ENCODE data around the gene TRIM46. TPM values are rescaled to one million over a fixed set of nuclear protein-coding genes. Genes with fewer than 3 reads are reported as not detected.
A peak's percentile ranks its signal among the peaks of the same experiment; 100 is the strongest.
"Not testable (repeated sequence)": the region's sequence is repeated elsewhere in the genome, so short reads cannot be mapped to it uniquely, and the experiment has no call there.

TRIM46 gene
- total RNA-seq, 6 donors from 2014 or later, result 0.30 to 0.64 (median 0.57) TPM; not detected in 3

- Histone ChIP-seq H3K4me1 (peaks cover 11 to 25% (median 16%) of the 10 kb centered on the region in 4 donors), H3K4me3 (peak overlapping the region in 3 of 4 donors; percentile 23 to 50 (median 40)), H3K27ac (peak overlapping the region; percentile 44 to 84 (median 74)), H3K36me3 (no peaks in the 10 kb centered on the region), H3K27me3 (no peaks in the 10 kb centered on the region), H3K9me3 (no peaks in the 10 kb centered on the region)
- TF ChIP-seq POLR2A (IDR thresholded peaks at IDR 0.05) (no peak), CTCF (IDR thresholded peaks at IDR 0.05) (peak in 1 of 6 experiments; percentile 22)
- no peak for DNase-seq
- WGBS, 2 donors, result 58 to 61% methylated on average over 7 to 14 of the region's 14 CpGs
- peak; percentile 22 to 48 for ATAC-seq (ENCODE audit: low FRiP score in 2 of 2)
Observed at GRCh38 chr1:155186794-155187455, 13.3 kb downstream of the TRIM46 start.

- DNase-seq, result no peak
- no peaks in the 10 kb centered on the region for H3K9me3 ChIP-seq
- TF ChIP-seq POLR2AphosphoS5 (IDR thresholded peaks at IDR 0.05) (no peak), CTCF (IDR thresholded peaks at IDR 0.05) (peak in 1 of 6 experiments; percentile 1), POLR2A (IDR thresholded peaks at IDR 0.05) (peak in 1 of 4 donors; percentile 40)
- H3K27ac ChIP-seq, result peak overlapping the region; percentile 44 to 84 (median 74)
- H3K36me3 ChIP-seq, result no peaks in the 10 kb centered on the region
- 66 to 93% methylated on average over 3 to 16 of the region's 16 CpGs for WGBS, 2 donors
- ATAC-seq (ENCODE audit: low FRiP score in 2 of 2), result peak in 1 of 2 donors; percentile 5
- no peaks in the 10 kb centered on the region for H3K27me3 ChIP-seq
- H3K4me3 ChIP-seq, result peak overlapping the region in 3 of 4 donors; percentile 23 to 50 (median 40)
- H3K4me1 ChIP-seq, result peaks cover 11 to 26% (median 16%) of the 10 kb centered on the region in 4 donors
Observed at GRCh38 chr1:155187456-155187891, 13.8 kb downstream of the TRIM46 start.

- DNase-seq (no peak), ATAC-seq (ENCODE audit: low FRiP score in 2 of 2) (no peak)
- peak overlapping the region in 3 of 4 donors; percentile 23 to 50 (median 40) for H3K4me3 ChIP-seq
Observed at GRCh38 chr1:155188268-155188667, 14.6 kb downstream of the TRIM46 start.

GRCh38 chr1:155189926-155190325 is 16.3 kb downstream of the TRIM46 start:
- whole genome bisulfite sequencing, 2 donors, result 65% methylated on average over 13 of the region's 45 CpGs; no CpG with 5 or more reads in 1 of the 2 donors
- DNase-seq, result peak in 1 of 2 donors; percentile 87
- H3K4me1 ChIP-seq, result peaks cover 29 to 47% (median 35%) of the 10 kb centered on the region in 4 donors
- H3K27me3 ChIP-seq; ATAC-seq (ENCODE audit: low FRiP score in 2 of 2); H3K9me3 ChIP-seq; H3K36me3 ChIP-seq: not testable (repeated sequence)
- peak overlapping the region in 3 of 4 donors; percentile 32 to 48 (median 44) for H3K4me3 ChIP-seq
- H3K27ac ChIP-seq, result peak overlapping the region in 2 of 4 donors; percentile 77 to 81

More at GRCh38 chr1:155188268-155188667, 14.6 kb downstream of the TRIM46 start:
- peaks cover 17 to 34% (median 22%) of the 10 kb centered on the region in 4 donors for H3K4me1 ChIP-seq
- 71 to 83% methylated on average over 7 to 9 of the region's 14 CpGs for WGBS, 2 donors
- TF ChIP-seq EP300 (IDR thresholded peaks at IDR 0.05) (no peak), POLR2A (IDR thresholded peaks at IDR 0.05) (peak in 1 of 4 donors; percentile 35), POLR2AphosphoS5 (IDR thresholded peaks at IDR 0.05) (no peak), CTCF (IDR thresholded peaks at IDR 0.05) (no peak)
- H3K36me3 ChIP-seq, result no peaks in the 10 kb centered on the region
- H3K9me3 ChIP-seq, result no peaks in the 10 kb centered on the region
- H3K27me3 ChIP-seq, result no peaks in the 10 kb centered on the region
- peak overlapping the region in 3 of 4 donors; percentile 67 to 84 (median 81) for H3K27ac ChIP-seq

GRCh38 chr1:155191904-155192303 is 18.3 kb downstream of the TRIM46 start:
- Histone ChIP-seq H3K27me3 (no peaks in the 10 kb centered on the region), H3K4me3 (peak overlapping the region in 3 of 4 donors; percentile 58 to 69 (median 58)), H3K4me1 (peaks cover 23 to 34% (median 27%) of the 10 kb centered on the region in 4 donors), H3K27ac (peak overlapping the region; percentile 90 to 96 (median 91)), H3K9me3 (no peaks in the 10 kb centered on the region), H3K36me3 (peaks cover 0 to under 1% (median 0%) of the 10 kb centered on the region in 4 donors)
- DNase-seq (peak; percentile 41 to 82), ATAC-seq (ENCODE audit: low FRiP score in 2 of 2) (no peak)
- TF ChIP-seq POLR2A (IDR thresholded peaks at IDR 0.05), result peak in 1 of 4 donors; percentile 6
- no peak for TF ChIP-seq CTCF (IDR thresholded peaks at IDR 0.05)
- WGBS, 2 donors, result 63 to 87% methylated on average over 9 to 14 of the region's 17 CpGs
